ENCODE data around the gene DNTT.

GRCh38 chr10:96378741-96379140 is 74.5 kb downstream of the DNTT start:
- TF ChIP-seq HDGF (IDR thresholded peaks at IDR 0.05; ENCODE audit: borderline replicate concordance) (no peak), SUZ12 (IDR thresholded peaks at IDR 0.05) (no peak), ZNF384 (IDR thresholded peaks at IDR 0.05) (no peak), BHLHE40 (IDR thresholded peaks at IDR 0.05; ENCODE audit: borderline replicate concordance) (no peak), FOXA1 (IDR thresholded peaks at IDR 0.05) (no peak), FOXM1 (IDR thresholded peaks at IDR 0.05; ENCODE audit: borderline replicate concordance) (no peak), NFRKB (IDR thresholded peaks at IDR 0.05) (no peak), PKNOX1 (IDR thresholded peaks at IDR 0.05) (no peak)

All from HEK293T (cell line).